LNCaP clone FGC (cell line): Measurements from ENCODE around the gene SECISBP2.

Experiments
- DNase-seq: peaks from one replicate; pipeline ENCODE4 v3.0.0-alpha.2; 2011; ENCODE audit warnings: low read depth
- H3K4me3 ChIP-seq: 2 replicates; pipeline ENCODE4 v1.5.1; 2011; ENCODE audit warnings: mild to moderate bottlenecking, low read depth, low read length, control low read depth
- CTCF ChIP-seq: IDR thresholded peaks from 2 replicates; pipeline ENCODE4 v1.5.1; 2012; ENCODE audit warnings: mild to moderate bottlenecking; ENCODE audit not compliant: control insufficient read depth, insufficient read depth; ENCODE audit errors: extremely low read depth

SECISBP2 gene

GRCh38 chr9:89359751-89360261, 41.5 kb downstream of the SECISBP2 start:
- DNase-seq, result no peak
- no peak for TF ChIP-seq CTCF
- no peak overlapping the region for H3K4me3 ChIP-seq

- no peak for TF ChIP-seq CTCF
- DNase-seq, result peak; percentile 35
- no peak overlapping the region for H3K4me3 ChIP-seq
Measured at GRCh38 chr9:89360465-89360864, 42.2 kb downstream of the SECISBP2 start.

- TF ChIP-seq CTCF, result no peak
- no peak for DNase-seq
- no peak overlapping the region for H3K4me3 ChIP-seq
Measured at GRCh38 chr9:89361031-89361430, 42.7 kb downstream of the SECISBP2 start.

GRCh38 chr9:89361816-89362646, 43.7 kb downstream of the SECISBP2 start:
- DNase-seq, result no peak
- no peak for TF ChIP-seq CTCF
- H3K4me3 ChIP-seq, result no peak overlapping the region

GRCh38 chr9:89362647-89363310, 44.5 kb downstream of the SECISBP2 start:
- DNase-seq, result no peak
- TF ChIP-seq CTCF, result no peak
- no peak overlapping the region for H3K4me3 ChIP-seq

GRCh38 chr9:89363311-89363670, 45.0 kb downstream of the SECISBP2 start:
- no peak for DNase-seq
- no peak for TF ChIP-seq CTCF
- no peak overlapping the region for H3K4me3 ChIP-seq
